ENCODE measurements around the gene RALGAPB. TPM values are rescaled to one million over a fixed set of nuclear protein-coding genes. Genes with fewer than 3 reads are reported as not detected.

Gene RALGAPB
- total RNA-seq, 1 experiment from 2014 or later, result 24.0 TPM

DNA sequence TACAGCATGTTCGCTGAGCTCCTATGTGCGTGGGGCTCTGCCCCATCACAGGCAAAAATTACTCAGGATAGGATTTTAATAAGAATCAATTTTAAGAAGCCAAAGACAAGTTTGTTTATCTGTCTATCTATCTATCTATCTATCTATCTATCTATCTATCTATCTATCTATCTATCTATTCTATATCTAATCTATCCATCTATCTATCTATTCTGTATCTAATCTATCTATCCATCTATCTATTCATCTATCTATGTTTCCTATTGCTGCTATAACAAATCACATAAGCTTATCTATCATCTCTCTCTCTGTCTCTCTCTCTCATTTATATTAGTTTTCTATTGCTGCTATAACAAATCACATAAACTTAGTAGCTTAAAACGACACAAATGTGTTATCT, 130.6 kb downstream of the RALGAPB start:
- no TSS peak for BruUV-seq (replicated peaks)
- DNase-seq (ENCODE audit: low read depth, low spot score), result no peak
- Histone ChIP-seq H2AFZ (ENCODE audit: low read depth, low read length, poor library complexity, severe bottlenecking) (no peak overlapping the region), H3K36me3 (ENCODE audit: control insufficient read depth in 1 of 2, insufficient read depth in 2 of 2, low read length in 2 of 2) (no peaks in the 10 kb centered on the region), H3K4me1 (ENCODE audit: control insufficient read depth in 1 of 2, insufficient read depth in 2 of 2, low read length in 2 of 2) (peaks cover 16 to 32% of the 10 kb centered on the region in 2 experiments), H3K9me3 (ENCODE audit: control insufficient read depth in 1 of 2, insufficient read depth in 1 of 2, low read depth in 1 of 2, low read length in 2 of 2) (no peaks in the 10 kb centered on the region), H3K4me2 (ENCODE audit: low read length) (no peak overlapping the region), H3K4me3 (replicated peaks in 1 of 2; ENCODE audit: low read depth in 1 of 2, low read length in 2 of 2) (no peak overlapping the region), H3K9me2 (ENCODE audit: insufficient read depth) (no peaks in the 10 kb centered on the region), H3K27me3 (ENCODE audit: insufficient read depth, low read length) (no peaks in the 10 kb centered on the region), H3K27ac (ENCODE audit: low read depth, low read length) (no peak overlapping the region), H4K20me1 (ENCODE audit: insufficient read depth) (no peaks in the 10 kb centered on the region), H3K79me2 (ENCODE audit: insufficient read depth, low read length) (no peaks in the 10 kb centered on the region), H3K9ac (ENCODE audit: low read length) (no peak overlapping the region)
- POLR2A ChIA-PET, result no interaction called here
- no peak for ATAC-seq
- TF ChIP-seq SIN3A (IDR thresholded peaks at IDR 0.05; ENCODE audit: low read depth) (no peak), POLR2AphosphoS5 (IDR thresholded peaks at IDR 0.05; ENCODE audit: low read depth, low read length) (no peak), EGR1 (IDR thresholded peaks at IDR 0.05; ENCODE audit: low read depth) (no peak), CBX3 (IDR thresholded peaks at IDR 0.05; ENCODE audit: low read depth) (no peak)
- RAD21 ChIA-PET (ENCODE audit: low non-redundant PET in 1 of 2, low total read pairs in 2 of 2, uncharacterized antibody in 2 of 2, unreplicated experiment in 2 of 2), result no interaction called here
- intact Hi-C loops (cut with micrococcal nuclease), result no loop called here
- CTCF ChIA-PET, result no interaction called here

- no TSS peak for BruUV-seq (replicated peaks)
- CTCF ChIA-PET, result no interaction called here
- no peak for ATAC-seq
- Histone ChIP-seq H3K4me1 (ENCODE audit: control insufficient read depth in 1 of 2, insufficient read depth in 2 of 2, low read length in 2 of 2) (peaks cover 16 to 24% of the 10 kb centered on the region in 2 experiments), H3K27ac (ENCODE audit: low read depth, low read length) (no peak overlapping the region), H3K9me3 (ENCODE audit: control insufficient read depth in 1 of 2, insufficient read depth in 1 of 2, low read depth in 1 of 2, low read length in 2 of 2) (no peaks in the 10 kb centered on the region), H3K27me3 (ENCODE audit: insufficient read depth, low read length) (no peaks in the 10 kb centered on the region), H3K4me3 (replicated peaks in 1 of 2; ENCODE audit: low read depth in 1 of 2, low read length in 2 of 2) (no peak overlapping the region), H3K36me3 (ENCODE audit: control insufficient read depth in 1 of 2, insufficient read depth in 2 of 2, low read length in 2 of 2) (no peaks in the 10 kb centered on the region), H2AFZ (ENCODE audit: low read depth, low read length, poor library complexity, severe bottlenecking) (no peak overlapping the region), H3K4me2 (ENCODE audit: low read length) (no peak overlapping the region), H3K9ac (ENCODE audit: low read length) (no peak overlapping the region), H3K79me2 (ENCODE audit: insufficient read depth, low read length) (no peaks in the 10 kb centered on the region), H3K9me2 (ENCODE audit: insufficient read depth) (no peaks in the 10 kb centered on the region), H4K20me1 (ENCODE audit: insufficient read depth) (no peaks in the 10 kb centered on the region)
- intact Hi-C loops (cut with micrococcal nuclease), result no loop called here
- no peak for DNase-seq (ENCODE audit: low read depth, low spot score)
- RAD21 ChIA-PET (ENCODE audit: low non-redundant PET in 1 of 2, low total read pairs in 2 of 2, uncharacterized antibody in 2 of 2, unreplicated experiment in 2 of 2), result no interaction called here
- TF ChIP-seq MAX (IDR thresholded peaks at IDR 0.05), result no peak
- TF ChIP-seq ELF1 (IDR thresholded peaks at IDR 0.05; ENCODE audit: borderline replicate concordance, low read depth), result no peak
- TF ChIP-seq EGR1 (IDR thresholded peaks at IDR 0.05; ENCODE audit: low read depth), result no peak
- TF ChIP-seq FOSL1 (IDR thresholded peaks at IDR 0.05; ENCODE audit: low read depth), result no peak
- TF ChIP-seq JUND (IDR thresholded peaks at IDR 0.05), result no peak
- TF ChIP-seq EZH2phosphoT487 (IDR thresholded peaks at IDR 0.05; ENCODE audit: borderline replicate concordance), result no peak
- TF ChIP-seq RAD21 (IDR thresholded peaks at IDR 0.05; ENCODE audit: low read depth), result no peak
- TF ChIP-seq, protein P1, sequence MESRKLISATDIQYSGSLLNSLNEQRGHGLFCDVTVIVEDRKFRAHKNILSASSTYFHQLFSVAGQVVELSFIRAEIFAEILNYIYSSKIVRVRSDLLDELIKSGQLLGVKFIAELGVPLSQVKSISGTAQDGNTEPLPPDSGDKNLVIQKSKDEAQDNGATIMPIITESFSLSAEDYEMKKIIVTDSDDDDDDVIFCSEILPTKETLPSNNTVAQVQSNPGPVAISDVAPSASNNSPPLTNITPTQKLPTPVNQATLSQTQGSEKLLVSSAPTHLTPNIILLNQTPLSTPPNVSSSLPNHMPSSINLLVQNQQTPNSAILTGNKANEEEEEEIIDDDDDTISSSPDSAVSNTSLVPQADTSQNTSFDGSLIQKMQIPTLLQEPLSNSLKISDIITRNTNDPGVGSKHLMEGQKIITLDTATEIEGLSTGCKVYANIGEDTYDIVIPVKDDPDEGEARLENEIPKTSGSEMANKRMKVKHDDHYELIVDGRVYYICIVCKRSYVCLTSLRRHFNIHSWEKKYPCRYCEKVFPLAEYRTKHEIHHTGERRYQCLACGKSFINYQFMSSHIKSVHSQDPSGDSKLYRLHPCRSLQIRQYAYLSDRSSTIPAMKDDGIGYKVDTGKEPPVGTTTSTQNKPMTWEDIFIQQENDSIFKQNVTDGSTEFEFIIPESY (IDR thresholded peaks at IDR 0.05; ENCODE audit: extremely low read depth, insufficient replicate concordance, low read length), result no peak
- POLR2A ChIA-PET, result no interaction called here
These were observed 132.2 kb downstream of the RALGAPB start for GRCh38 chr20:38604873-38605303.

Measured in HCT116 (cell line).